Measurements from ENCODE around the gene EIF5B. TPM values are rescaled to one million over a fixed set of nuclear protein-coding genes. Genes with fewer than 3 reads are reported as not detected.

Gene EIF5B
- total and polyA plus RNA-seq, 2 of the 4 experiments (the other 2 are of a cell fraction): 19.7 to 21.8 TPM

DNA sequence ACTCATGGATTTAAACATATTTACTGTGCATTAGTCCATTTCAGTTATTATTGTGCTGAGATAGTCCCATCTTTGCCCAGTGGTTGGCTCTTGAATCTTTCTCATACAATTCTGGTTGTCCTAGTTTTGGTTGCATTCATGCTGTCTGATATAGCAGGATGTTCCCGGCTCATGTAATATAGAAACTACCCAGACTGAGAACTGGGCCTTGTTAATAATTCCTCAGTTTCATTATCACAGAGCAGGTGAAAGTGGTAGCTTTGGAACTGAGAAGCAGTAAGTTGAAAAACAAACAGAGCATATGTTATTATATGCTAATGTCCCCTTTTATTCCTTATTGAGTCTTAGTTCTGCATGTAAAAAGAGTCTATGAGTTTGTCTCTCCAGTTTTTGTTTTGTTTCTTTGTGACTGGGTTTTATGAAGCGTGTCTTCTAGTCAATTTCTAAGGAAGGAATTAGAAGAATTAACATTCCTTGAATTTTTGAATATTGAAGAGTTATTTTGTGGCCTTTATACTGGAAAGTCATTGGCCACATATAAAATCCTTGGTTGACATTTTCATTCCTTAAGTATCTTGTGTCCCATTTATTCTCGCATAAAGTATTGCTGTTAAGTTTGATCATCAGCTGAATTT, 43.3 kb downstream of the EIF5B start:
- Histone ChIP-seq H4K8ac (ENCODE audit: low read depth in 2 of 2, low read length in 2 of 2) (no peak overlapping the region), H3K4ac (ENCODE audit: low read depth, low read length) (no peak overlapping the region), H3K56ac (ENCODE audit: extremely low read depth, insufficient read depth, low read length) (no peak overlapping the region), H3K4me2 (ENCODE audit: low read depth, low read length) (no peak overlapping the region), H2BK5ac (ENCODE audit: low read depth, low read length, poor library complexity, severe bottlenecking) (no peak overlapping the region), H3K14ac (replicated peaks; ENCODE audit: low read depth, low read length) (no peak overlapping the region), H2AK9ac (replicated peaks; ENCODE audit: low read depth, low read length, poor library complexity) (no peak overlapping the region), H3K4me3 (ENCODE audit: insufficient read depth, low read depth, low read length) (no peak overlapping the region), H3K9ac (ENCODE audit: low read depth, low read length) (no peak overlapping the region), H3K9me3 (ENCODE audit: control insufficient read depth, insufficient read depth, low read length) (no peaks in the 10 kb centered on the region), H4K20me1 (ENCODE audit: insufficient read depth, low read length) (no peaks in the 10 kb centered on the region), H4K91ac (ENCODE audit: insufficient read depth, low read depth, low read length) (no peak overlapping the region), H2BK20ac (ENCODE audit: low read depth, low read length) (no peak overlapping the region), H4K5ac (ENCODE audit: low read depth, low read length) (no peak overlapping the region), H3K18ac (ENCODE audit: low read depth, low read length) (no peak overlapping the region), H3K27ac (ENCODE audit: insufficient read depth, low read length) (no peak overlapping the region), H2AK5ac (ENCODE audit: low read depth, low read length) (no peak overlapping the region), H2BK15ac (ENCODE audit: low read depth, low read length) (no peak overlapping the region), H3K36me3 (ENCODE audit: control insufficient read depth, insufficient read depth, low read length) (peaks cover 31% of the 10 kb centered on the region), H3K9me1 (ENCODE audit: insufficient read depth, low read length) (no peaks in the 10 kb centered on the region), H2BK120ac (ENCODE audit: low read depth, low read length) (no peak overlapping the region), H3K23ac (ENCODE audit: low read depth, low read length) (no peak overlapping the region), H3K4me1 (ENCODE audit: control insufficient read depth, insufficient read depth, low read length) (no peaks in the 10 kb centered on the region), H3K27me3 (ENCODE audit: control insufficient read depth, insufficient read depth, low read length) (no peaks in the 10 kb centered on the region), H3K79me1 (ENCODE audit: low read depth in 1 of 2, low read length in 2 of 2) (0 out of 4 replicates have a peak, but pooled peaks cover 0 to under 1% of the 10 kb centered on the region in 2 experiments), H2AFZ (replicated peaks; ENCODE audit: low read length, poor library complexity) (no peak overlapping the region)
- intact Hi-C loops (cut with micrococcal nuclease) (no loop called here), in situ Hi-C loops (cut with MboI; ENCODE audit: low sequenced_read_pairs) (no loop called here), dilution Hi-C loops (cut with HindIII; ENCODE audit: low sequenced_read_pairs, unreplicated experiment) (no loop called here)
- no peak for TF ChIP-seq CHD1 (IDR thresholded peaks at IDR 0.05; ENCODE audit: low read depth, low read length)
- no peak for TF ChIP-seq FOS (IDR thresholded peaks at IDR 0.05; ENCODE audit: low read depth, low read length)
- no peak for TF ChIP-seq POLR2A (IDR thresholded peaks at IDR 0.05; ENCODE audit: low read depth, low read length)
- no peak for TF ChIP-seq BHLHE40 (IDR thresholded peaks at IDR 0.05; ENCODE audit: low read depth, low read length)
- TF ChIP-seq, protein P1, sequence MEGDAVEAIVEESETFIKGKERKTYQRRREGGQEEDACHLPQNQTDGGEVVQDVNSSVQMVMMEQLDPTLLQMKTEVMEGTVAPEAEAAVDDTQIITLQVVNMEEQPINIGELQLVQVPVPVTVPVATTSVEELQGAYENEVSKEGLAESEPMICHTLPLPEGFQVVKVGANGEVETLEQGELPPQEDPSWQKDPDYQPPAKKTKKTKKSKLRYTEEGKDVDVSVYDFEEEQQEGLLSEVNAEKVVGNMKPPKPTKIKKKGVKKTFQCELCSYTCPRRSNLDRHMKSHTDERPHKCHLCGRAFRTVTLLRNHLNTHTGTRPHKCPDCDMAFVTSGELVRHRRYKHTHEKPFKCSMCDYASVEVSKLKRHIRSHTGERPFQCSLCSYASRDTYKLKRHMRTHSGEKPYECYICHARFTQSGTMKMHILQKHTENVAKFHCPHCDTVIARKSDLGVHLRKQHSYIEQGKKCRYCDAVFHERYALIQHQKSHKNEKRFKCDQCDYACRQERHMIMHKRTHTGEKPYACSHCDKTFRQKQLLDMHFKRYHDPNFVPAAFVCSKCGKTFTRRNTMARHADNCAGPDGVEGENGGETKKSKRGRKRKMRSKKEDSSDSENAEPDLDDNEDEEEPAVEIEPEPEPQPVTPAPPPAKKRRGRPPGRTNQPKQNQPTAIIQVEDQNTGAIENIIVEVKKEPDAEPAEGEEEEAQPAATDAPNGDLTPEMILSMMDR (conservative IDR thresholded peaks at IDR 0.05; ENCODE audit: low read depth, low read length): no peak
- TF ChIP-seq MXI1 (IDR thresholded peaks at IDR 0.05; ENCODE audit: borderline replicate concordance, low read depth, low read length): no peak
- no peak for TF ChIP-seq CEBPB (IDR thresholded peaks at IDR 0.05; ENCODE audit: low read depth, low read length)
- no peak for TF ChIP-seq RFX5 (IDR thresholded peaks at IDR 0.05; ENCODE audit: low read depth, low read length)
- WGBS, 2 experiments (ENCODE audit: extremely low coverage in 2 of 2, insufficient read length in 1 of 2): no CpG with 5 or more reads among the region's 3 CpGs
- POLR2A ChIA-PET (ENCODE audit: unreplicated experiment): no interaction called here
- DNase-seq: no peak
- CTCF ChIA-PET: interaction anchor here (2.3 kb wide), 1 partner anchor 15 kb away, joined by 8 read pairs; no protein-coding TSS in a partner anchor
- ATAC-seq (ENCODE audit: low read depth): no peak
- BruUV-seq (replicated peaks): no TSS peak
